HUES64 (cell line): Measurements from ENCODE around the gene FLNC.

Experiments
- H3K27ac ChIP-seq: 2 replicates; pipeline ENCODE4 v1.7.0; 2013; ENCODE audit warnings: low read depth, low read length, inconsistent platforms
- H3K27me3 ChIP-seq: 2 replicates; pipeline ENCODE4 v1.6.1; 2013; ENCODE audit warnings: mild to moderate bottlenecking, low read length; ENCODE audit not compliant: insufficient read depth
- H3K36me3 ChIP-seq: 2 replicates; pipeline ENCODE4 v1.6.1; 2013; ENCODE audit warnings: mild to moderate bottlenecking, low read length; ENCODE audit not compliant: insufficient read depth
- H3K4me1 ChIP-seq: 2 replicates; pipeline ENCODE4 v1.6.1; 2013; ENCODE audit warnings: mild to moderate bottlenecking, low read length, moderate library complexity; ENCODE audit not compliant: insufficient read depth
- H3K4me3 ChIP-seq: 2 replicates; pipeline ENCODE4 v1.5.1; 2013; ENCODE audit warnings: mild to moderate bottlenecking, low read length, moderate library complexity
- H3K9ac ChIP-seq: 2 replicates; pipeline ENCODE4 v1.6.1; 2013; ENCODE audit warnings: mild to moderate bottlenecking, low read depth, low read length
- H3K9me3 ChIP-seq: 2 replicates; pipeline ENCODE4 v1.6.1; 2013; ENCODE audit warnings: low read depth, low read length; ENCODE audit not compliant: insufficient read depth
- WGBS: fragments of 150-250, 120-280 bp; methylation state at CpG from one replicate; pipeline ENCODE4 v1.1.7; 2013; ENCODE audit warnings: missing lambda C conversion rate; 5-methylcytosine and 5-hydroxymethylcytosine counted together

The FLNC gene

GRCh38 chr7:128791121-128791971 is 38.9 kb upstream of the FLNC start, which contains the start of gene CCDC136:
CCDC136 (plus strand) TSS chr7:128791968; CDS start chr7:128792412, 444 bp downstream.
- peak within 1 kb of the TSS; percentile 93 for H3K4me3 ChIP-seq
- peaks cover 16% of the 10 kb centered on the region; the same call in 1 of the 2 replicates for H3K4me1 ChIP-seq
- H3K9me3 ChIP-seq = no peaks in the 10 kb centered on the region
- 0 out of 2 replicates have a peak, but pooled peaks cover 5% of the 10 kb centered on the region for H3K27me3 ChIP-seq
- peak within 1 kb of the TSS; percentile 16; the same call in 1 of the 2 replicates for H3K9ac ChIP-seq
- H3K27ac ChIP-seq = no peak within 1 kb of the TSS
- H3K36me3 ChIP-seq = peaks cover 19% of the 10 kb centered on the region
- under 1% methylated on average over 78 of the region's 80 CpGs for WGBS

DNA sequence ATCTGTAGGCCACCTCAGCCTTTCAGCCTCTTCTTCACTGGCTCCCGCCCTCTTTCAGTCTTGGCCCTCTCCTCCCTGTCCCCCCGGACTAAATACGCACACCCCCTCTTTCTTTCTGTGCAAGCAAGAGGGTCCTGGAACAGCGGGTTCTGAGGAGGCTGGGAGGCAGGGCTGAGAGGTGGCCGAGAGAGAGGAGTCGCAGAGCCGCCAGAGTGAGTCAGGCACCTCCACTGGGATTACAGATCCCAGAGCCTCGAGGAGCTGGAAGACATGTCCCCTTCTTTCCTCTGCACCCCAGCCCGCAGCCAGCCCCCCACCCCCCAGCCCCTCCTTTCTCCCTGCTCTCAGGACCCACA is 38.3 kb upstream of the FLNC start:
- H3K4me1 ChIP-seq = peaks cover 16% of the 10 kb centered on the region; the same call in 1 of the 2 replicates
- no peak overlapping the region for H3K27ac ChIP-seq
- H3K4me3 ChIP-seq = peak overlapping the region; percentile 93
- H3K36me3 ChIP-seq = peaks cover 21% of the 10 kb centered on the region
- H3K27me3 ChIP-seq = 0 out of 2 replicates have a peak, but pooled peaks cover 5% of the 10 kb centered on the region
- no peaks in the 10 kb centered on the region for H3K9me3 ChIP-seq
- WGBS = 9% methylated on average over 9 of the region's 9 CpGs
- H3K9ac ChIP-seq = peak overlapping the region; percentile 16; the same call in 1 of the 2 replicates

DNA sequence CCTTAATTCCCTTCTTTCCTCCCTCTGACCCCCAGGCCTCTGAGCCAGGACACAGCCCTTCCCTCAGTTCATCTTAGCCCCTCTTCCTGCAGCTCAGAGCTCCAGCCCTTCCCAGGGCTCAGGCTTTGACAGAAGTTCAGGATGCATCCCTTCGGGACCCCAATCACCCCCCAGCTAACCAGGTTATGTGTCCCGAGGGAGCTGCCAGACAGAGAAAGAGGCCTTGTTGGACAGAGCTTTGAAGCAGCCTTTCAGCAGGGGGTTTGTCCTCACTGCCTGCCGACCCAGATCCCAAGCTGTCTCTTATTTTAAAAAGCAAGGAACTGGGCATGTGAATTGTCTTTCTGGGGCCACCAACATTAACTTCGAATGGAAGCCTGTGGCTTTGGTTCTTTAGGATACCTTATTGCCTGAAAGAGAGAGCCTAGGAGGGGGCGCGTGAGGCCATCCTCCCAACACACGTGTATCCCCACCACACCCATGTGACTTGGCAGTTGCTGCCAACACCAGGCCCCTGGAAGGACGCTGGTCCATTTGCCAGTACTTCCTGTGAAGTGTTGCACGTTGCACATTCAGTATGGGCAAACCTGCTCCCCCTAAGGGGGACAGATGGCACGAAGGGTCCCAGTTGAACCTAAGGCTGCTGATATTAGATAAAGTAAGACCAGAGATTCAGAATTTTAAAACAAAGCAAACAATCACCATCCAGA is 37.6 kb upstream of the FLNC start:
- 72% methylated on average over 10 of the region's 10 CpGs for WGBS
- peak overlapping the region; percentile 93 for H3K4me3 ChIP-seq

GRCh38 chr7:128793181-128793547 is 37.0 kb upstream of the FLNC start:
- H3K9me3 ChIP-seq = no peaks in the 10 kb centered on the region
- H3K4me1 ChIP-seq = peaks cover 16% of the 10 kb centered on the region; the same call in 1 of the 2 replicates
- H3K27ac ChIP-seq = no peak overlapping the region
- H3K9ac ChIP-seq = no peak overlapping the region
- no peak overlapping the region for H3K4me3 ChIP-seq
- 100% methylated on average over 3 of the region's 5 CpGs for WGBS
- 0 out of 2 replicates have a peak, but pooled peaks cover 5% of the 10 kb centered on the region for H3K27me3 ChIP-seq
- peaks cover 28% of the 10 kb centered on the region for H3K36me3 ChIP-seq

More for the DNA sequence above, 37.6 kb upstream of the FLNC start:
- peaks cover 28% of the 10 kb centered on the region for H3K36me3 ChIP-seq
- H3K4me1 ChIP-seq = peaks cover 16% of the 10 kb centered on the region; the same call in 1 of the 2 replicates
- 0 out of 2 replicates have a peak, but pooled peaks cover 5% of the 10 kb centered on the region for H3K27me3 ChIP-seq
- no peak overlapping the region for H3K9ac ChIP-seq
- H3K27ac ChIP-seq = no peak overlapping the region
- H3K9me3 ChIP-seq = no peaks in the 10 kb centered on the region

- no peak overlapping the region for H3K27ac ChIP-seq
- WGBS = 89% methylated on average over 3 of the region's 3 CpGs
- H3K4me3 ChIP-seq = no peak overlapping the region
- peaks cover 28% of the 10 kb centered on the region for H3K36me3 ChIP-seq
- H3K4me1 ChIP-seq = peaks cover 16% of the 10 kb centered on the region; the same call in 1 of the 2 replicates
- H3K9me3 ChIP-seq = no peaks in the 10 kb centered on the region
- H3K9ac ChIP-seq = no peak overlapping the region
- H3K27me3 ChIP-seq = 0 out of 2 replicates have a peak, but pooled peaks cover 5% of the 10 kb centered on the region
Measured at GRCh38 chr7:128794020-128794419, 36.2 kb upstream of the FLNC start.

DNA sequence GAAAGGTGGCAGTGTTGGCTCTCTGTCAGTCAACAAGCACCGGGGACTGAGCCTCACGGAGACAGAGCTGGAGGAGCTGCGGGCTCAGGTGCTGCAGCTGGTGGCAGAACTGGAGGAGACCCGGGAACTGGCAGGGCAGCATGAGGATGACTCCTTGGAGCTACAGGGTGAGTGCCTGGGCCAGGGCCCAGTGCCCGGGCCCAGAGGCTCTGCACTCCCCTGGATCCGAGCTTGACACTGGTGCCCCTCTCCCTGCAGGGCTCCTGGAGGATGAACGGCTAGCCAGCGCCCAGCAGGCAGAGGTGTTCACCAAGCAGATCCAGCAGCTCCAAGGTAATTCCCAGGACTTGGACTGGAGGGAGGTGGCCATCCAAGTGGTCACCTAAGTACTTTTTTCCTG is 35.8 kb upstream of the FLNC start:
- Histone ChIP-seq H3K4me1 (peaks cover 16% of the 10 kb centered on the region; the same call in 1 of the 2 replicates), H3K27ac (no peak overlapping the region), H3K27me3 (0 out of 2 replicates have a peak, but pooled peaks cover 2% of the 10 kb centered on the region), H3K4me3 (no peak overlapping the region), H3K9me3 (no peaks in the 10 kb centered on the region), H3K9ac (no peak overlapping the region), H3K36me3 (peaks cover 31% of the 10 kb centered on the region)
- whole genome bisulfite sequencing = 89% methylated on average over 8 of the region's 8 CpGs

GRCh38 chr7:128795129-128795528 is 35.1 kb upstream of the FLNC start:
- no peaks in the 10 kb centered on the region for H3K27me3 ChIP-seq
- H3K4me3 ChIP-seq = no peak overlapping the region
- peaks cover 16% of the 10 kb centered on the region; the same call in 1 of the 2 replicates for H3K4me1 ChIP-seq
- H3K9ac ChIP-seq = peak overlapping the region; percentile 18; the same call in 1 of the 2 replicates
- no peaks in the 10 kb centered on the region for H3K9me3 ChIP-seq
- peaks cover 33% of the 10 kb centered on the region for H3K36me3 ChIP-seq
- 85% methylated on average over 4 of the region's 4 CpGs for WGBS
- peak overlapping the region; percentile 23; the same call in 1 of the 2 replicates for H3K27ac ChIP-seq

DNA sequence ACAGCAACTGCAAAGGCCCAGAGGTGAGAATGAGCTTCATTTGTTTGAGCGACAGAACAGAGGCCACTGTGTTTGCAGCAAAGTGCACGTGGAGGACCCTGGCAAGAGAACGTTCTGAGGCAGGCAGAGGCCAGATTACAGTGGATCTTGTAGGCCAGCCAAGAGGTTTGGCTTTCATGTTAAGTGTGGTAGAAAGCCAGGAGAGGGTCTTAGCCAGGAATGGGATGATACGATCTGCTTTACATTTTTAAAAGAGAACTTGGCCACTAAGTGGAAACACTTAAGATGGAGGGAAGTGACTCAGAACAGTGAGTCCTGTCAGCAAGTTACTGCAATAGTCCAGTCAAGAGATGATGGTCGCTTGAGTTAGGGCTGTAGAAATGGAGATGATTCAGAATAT is 33.9 kb upstream of the FLNC start:
- WGBS = 92% methylated on average over 5 of the region's 5 CpGs
- H3K4me1 ChIP-seq = peaks cover 16% of the 10 kb centered on the region; the same call in 1 of the 2 replicates
- H3K9me3 ChIP-seq = no peaks in the 10 kb centered on the region
- no peak overlapping the region for H3K27ac ChIP-seq
- H3K36me3 ChIP-seq = peaks cover 40% of the 10 kb centered on the region
- H3K9ac ChIP-seq = no peak overlapping the region
- no peak overlapping the region for H3K4me3 ChIP-seq
- H3K27me3 ChIP-seq = no peaks in the 10 kb centered on the region

GRCh38 chr7:128799451-128799850 is 30.8 kb upstream of the FLNC start:
- Histone ChIP-seq H3K4me3 (no peak overlapping the region), H3K27me3 (no peaks in the 10 kb centered on the region), H3K36me3 (peaks cover 67% of the 10 kb centered on the region), H3K9ac (no peak overlapping the region), H3K9me3 (no peaks in the 10 kb centered on the region), H3K4me1 (peaks cover 13% of the 10 kb centered on the region; the same call in 1 of the 2 replicates), H3K27ac (no peak overlapping the region)
- 94% methylated on average over 2 of the region's 2 CpGs for whole genome bisulfite sequencing

DNA sequence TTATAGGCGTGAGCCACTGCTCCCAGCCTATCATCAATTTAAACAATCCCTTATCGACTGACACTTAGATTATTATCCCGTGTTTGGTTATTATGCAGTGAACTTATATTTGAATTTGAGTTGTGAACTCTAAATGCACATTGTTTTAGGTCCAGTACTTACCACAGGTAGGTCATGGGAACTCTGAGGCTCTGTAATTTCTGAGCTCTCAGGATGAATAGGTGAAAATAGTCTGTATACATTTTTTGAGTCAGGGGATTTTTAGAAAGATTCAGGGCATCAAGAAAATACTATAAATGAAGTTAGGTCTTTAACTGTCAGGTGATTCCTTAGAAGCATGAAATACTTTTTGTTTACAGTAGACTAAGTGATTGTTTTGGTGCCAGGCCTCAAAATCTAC is 29.6 kb upstream of the FLNC start:
- H3K36me3 ChIP-seq = peaks cover 67% of the 10 kb centered on the region
- no peaks in the 10 kb centered on the region for H3K27me3 ChIP-seq
- no peak overlapping the region for H3K27ac ChIP-seq
- no peak overlapping the region for H3K9ac ChIP-seq
- H3K4me1 ChIP-seq = peaks cover 6% of the 10 kb centered on the region; the same call in 1 of the 2 replicates
- no peak overlapping the region for H3K4me3 ChIP-seq
- 98% methylated on average over 3 of the region's 3 CpGs for WGBS
- H3K9me3 ChIP-seq = no peaks in the 10 kb centered on the region

DNA sequence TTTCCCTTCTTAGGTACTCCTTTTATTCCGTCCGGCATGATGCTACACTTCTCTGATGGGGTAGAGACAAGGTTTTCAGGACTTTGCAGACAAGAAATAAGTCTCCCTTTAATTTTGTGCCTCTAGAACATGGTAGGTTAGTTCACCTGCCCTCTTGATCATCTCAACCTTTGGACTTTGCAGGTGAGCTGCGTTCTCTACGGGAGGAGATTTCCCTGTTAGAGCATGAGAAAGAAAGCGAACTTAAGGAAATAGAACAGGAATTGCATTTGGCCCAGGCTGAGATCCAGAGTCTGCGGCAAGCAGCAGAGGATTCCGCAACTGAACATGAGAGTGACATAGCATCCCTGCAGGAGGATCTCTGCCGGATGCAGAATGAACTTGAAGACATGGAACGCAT is 29.2 kb upstream of the FLNC start:
- H3K4me1 ChIP-seq = peaks cover 6% of the 10 kb centered on the region; the same call in 1 of the 2 replicates
- no peak overlapping the region for H3K4me3 ChIP-seq
- H3K9me3 ChIP-seq = no peaks in the 10 kb centered on the region
- no peaks in the 10 kb centered on the region for H3K27me3 ChIP-seq
- H3K36me3 ChIP-seq = peaks cover 68% of the 10 kb centered on the region
- H3K9ac ChIP-seq = no peak overlapping the region
- H3K27ac ChIP-seq = no peak overlapping the region
- 95% methylated on average over 9 of the region's 9 CpGs for whole genome bisulfite sequencing
